Hindlimb muscle (tissue), 1 donor: ENCODE data around the gene ERG28. TPM values are rescaled to one million over a fixed set of nuclear protein-coding genes. Genes with fewer than 3 reads are reported as not detected.
"Not testable (repeated sequence)": the region's sequence is repeated elsewhere in the genome, so short reads cannot be mapped to it uniquely, and the experiment has no call there.

Experiments used
- DNase-seq: peaks from one replicate; pipeline ENCODE4 v3.0.0-alpha.2; 2013
- polyA plus RNA-seq: library from polyadenylated mRNA; unstranded; fragments of 120-200 nt; gene quantifications from one replicate; pipeline ENCODE4 v1.2.1, GENCODE V29; 2013; ENCODE audit not compliant: insufficient read length

Gene ERG28, protein sequence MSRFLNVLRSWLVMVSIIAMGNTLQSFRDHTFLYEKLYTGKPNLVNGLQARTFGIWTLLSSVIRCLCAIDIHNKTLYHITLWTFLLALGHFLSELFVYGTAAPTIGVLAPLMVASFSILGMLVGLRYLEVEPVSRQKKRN
- polyA plus RNA-seq: 10.1 TPM

DNA sequence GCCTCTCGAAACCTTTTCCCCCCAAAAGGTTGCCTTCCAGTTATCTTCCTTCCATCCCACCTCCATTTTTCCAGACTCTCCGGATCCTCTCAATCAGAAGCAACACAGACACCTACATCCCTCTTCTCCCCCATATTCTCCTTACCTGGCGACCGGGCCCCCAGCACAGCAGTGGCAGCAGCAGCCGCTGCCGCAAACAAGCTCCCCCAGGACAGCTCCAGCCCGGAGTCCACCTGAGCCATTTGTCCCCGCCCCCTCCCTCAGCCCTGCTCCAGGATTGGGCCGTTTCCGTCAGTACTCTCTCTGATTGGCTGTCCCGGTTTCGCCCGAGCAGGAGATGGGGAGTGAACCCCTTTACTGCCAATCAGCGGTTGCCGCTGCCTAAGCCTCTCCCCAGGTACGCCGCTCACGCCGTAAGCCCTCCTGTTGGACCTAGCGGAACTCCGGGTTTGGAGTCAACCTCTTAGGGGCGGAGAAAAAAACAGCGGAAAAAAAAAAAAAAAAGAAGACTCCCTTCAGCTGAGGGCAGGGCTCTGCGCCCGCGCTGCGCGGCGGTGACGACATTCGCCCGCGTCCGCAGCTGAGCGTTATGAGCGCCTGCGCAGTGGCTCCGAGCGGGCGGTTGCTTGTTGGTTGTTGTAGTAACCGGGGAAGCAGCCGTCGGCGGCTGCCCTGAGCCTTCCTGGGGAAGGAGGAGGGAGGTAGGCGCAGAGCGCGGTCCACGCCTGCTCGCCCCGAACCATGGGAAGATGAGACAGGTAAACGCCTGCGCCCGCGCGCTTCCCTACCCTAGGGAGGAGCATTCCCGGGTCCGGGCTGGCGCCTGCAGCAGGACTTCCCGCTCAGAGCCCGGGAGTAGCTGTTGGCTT is at the start of gene ERG28, which contains the start of gene TTLL5:
ERG28 (minus strand) TSS at position 247 of the 869 bp plus-strand sequence. CDS start 3,374 bp downstream, outside the sequence.
TTLL5 (plus strand) TSS at position 617 of the 869 bp plus-strand sequence. CDS start 1,904 bp downstream, outside the sequence.
- peak; percentile 97 for DNase-seq

DNA sequence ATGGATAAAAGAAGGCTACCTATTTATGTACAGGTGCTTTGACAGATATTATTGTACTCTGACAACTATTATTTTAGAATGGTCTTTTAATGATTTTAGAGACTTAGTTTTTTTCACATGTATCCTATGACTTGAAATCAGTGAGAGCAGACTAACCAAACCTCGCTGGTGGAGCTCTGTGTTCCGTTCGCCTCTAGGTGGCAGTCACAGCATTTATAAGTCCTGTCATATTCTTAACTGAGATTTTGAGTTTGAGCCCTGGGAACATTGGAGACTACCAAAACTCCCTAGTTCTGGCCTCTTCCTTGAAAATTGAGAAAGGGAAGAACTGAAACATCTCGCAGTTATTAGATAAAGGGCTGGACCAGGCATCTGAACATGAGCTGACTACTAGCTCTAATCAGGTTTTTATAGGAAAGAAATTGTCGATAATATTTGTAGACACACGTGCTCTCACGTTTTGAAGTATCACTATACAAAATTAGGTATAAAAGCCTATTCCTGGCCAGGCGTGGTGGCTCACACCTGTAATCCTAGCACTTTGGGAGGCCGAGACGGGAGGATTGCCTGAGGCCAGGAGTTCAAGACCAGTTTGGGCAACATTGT is 48.6 kb upstream of the ERG28 start:
- peak; percentile 87 for DNase-seq

DNA sequence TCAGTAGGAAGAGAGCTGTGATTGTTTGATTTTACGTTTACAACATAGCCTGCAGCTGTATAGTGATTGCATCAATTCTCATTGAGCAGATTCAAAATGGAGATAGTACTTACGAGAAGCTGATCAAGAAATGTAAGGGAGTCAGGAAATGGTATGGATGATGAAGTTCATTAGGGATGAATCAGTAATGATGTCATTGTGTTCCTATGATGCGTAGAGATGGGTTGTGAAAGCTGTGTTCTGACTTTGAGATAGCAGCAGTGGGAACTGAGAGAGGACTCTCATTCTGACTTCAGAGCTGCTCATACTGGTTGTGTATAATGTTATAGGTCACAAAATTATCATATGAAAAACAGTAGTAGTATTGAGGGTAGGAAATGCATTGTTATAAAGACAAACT is 44.3 kb upstream of the ERG28 start:
- no peak for DNase-seq

DNA sequence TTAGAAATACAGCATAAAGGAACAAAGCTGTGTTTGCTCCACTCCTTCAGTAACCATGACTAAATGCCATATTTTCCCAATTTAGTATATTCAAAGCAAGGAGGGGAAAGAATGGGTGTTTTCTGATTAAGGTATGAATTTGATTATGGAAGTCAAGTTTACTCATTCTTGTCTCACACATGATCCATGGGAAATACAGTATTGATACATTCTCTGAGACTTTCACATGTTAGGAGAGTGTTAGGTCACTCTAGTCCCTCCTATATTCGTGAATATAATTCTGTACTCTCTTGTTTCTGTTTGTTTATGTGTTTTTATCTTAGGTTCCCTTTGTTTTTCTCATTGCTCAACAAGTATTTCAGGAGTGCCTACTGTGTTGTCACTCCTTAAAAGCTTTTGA is 42.8 kb upstream of the ERG28 start:
- no peak for DNase-seq

DNA sequence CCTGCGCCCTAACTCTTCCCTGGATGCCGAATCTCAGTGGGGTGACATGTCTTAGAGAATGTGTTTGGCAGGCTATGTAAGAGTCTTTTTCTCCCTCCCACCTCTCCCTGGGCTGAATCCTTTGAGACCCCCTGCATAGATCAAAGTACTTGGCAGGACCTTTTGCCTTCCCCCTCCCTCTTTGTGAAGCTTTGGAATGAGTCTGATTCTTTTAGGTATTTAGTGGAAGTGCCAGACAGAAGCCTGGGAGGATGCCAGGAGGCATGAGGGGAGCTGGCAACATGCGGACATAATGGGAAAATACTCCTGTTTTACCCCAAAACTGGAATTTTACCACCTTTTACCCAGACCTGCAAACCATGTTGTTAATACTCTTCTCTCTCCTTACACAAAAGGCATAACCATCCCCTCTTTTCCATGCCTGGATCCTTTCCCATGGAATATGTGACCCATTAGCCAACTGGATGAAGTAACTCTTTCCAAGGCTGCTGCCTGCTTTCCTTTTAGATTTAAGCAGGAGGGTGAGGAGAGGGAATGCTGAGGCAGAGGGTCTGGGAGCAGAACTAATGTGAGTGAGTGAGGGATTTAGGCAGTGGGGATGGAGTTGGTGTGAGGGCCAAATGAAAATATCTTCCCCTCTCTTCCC is 42.1 kb upstream of the ERG28 start:
- DNase-seq: peak; percentile 83

DNA sequence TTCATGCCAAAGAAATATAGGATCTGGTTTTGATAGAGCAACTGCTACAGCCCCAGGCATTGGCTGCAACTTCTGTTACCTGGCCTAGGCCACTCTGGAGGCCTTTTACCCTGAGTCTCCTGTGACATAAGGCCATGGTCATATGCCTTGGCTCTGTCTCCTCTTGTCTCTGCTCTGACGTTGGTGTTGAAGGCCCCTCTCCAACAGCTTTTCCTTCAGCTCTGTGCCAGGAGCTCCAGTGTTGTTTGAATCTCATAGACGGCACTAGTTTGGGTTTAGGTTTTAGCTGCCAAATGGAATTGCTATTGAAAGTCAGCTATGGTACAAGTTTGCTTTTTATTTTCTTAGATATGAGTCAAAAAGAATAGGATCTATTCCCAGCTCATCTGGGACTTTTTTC is 41.4 kb upstream of the ERG28 start:
- DNase-seq: no peak

DNA sequence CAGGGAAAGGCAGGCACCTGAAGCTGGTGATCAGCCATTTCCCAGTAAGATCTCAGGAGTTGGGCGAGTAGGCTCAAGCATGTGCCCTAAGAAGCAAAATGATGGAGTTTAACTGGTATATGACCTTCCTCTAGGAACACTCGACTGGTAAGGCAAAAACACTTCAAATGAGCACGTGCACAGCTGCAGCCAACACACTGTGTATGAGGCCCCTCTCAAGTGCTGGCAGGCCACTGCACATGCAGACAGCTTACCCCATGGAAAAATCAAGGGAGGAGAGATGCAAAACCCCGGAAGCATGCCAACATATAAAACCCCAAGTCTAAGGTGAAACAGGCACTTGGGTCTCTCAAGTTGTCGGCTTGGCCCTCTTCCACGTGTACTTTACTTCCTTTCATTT is 39.6 kb upstream of the ERG28 start:
- no peak for DNase-seq

DNA sequence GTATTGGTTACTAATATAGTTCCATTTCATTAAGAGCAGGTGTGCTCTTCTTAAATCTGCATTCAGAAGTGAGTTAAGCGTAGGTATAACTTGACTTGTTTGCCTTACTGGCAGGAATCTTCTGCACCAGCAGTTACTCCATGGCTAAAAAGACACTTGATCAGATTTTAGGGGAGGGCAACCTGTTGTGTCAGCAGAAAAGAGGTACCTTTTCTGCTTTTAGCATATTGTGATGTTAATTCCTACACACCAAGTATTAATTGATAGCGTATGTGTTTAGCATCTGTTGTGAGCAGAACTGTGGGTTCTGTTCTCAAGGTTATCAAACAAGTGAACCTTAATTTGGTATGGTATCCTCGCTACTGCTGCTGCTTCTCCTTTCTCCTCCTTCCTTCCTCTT is 38.7 kb upstream of the ERG28 start:
- no peak for DNase-seq

DNA sequence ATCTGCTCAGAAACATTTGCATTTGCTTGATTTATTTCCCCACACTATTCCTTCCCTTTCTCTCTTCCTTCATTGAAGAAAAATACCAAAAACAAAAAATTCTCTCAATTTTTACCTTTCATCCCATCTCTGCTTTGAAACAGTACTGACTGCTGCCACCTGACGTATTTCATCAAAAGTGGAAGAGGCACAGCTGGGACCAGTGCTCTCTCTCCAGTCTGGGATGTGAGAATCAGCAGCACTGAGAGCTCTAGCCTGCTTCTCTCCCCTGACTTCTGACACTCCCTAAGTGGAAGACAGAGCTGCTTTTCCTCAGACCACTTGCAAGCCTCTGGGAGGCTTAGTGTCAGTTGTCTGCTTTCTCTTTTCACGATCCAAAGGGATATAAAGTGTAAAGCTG is 37.2 kb upstream of the ERG28 start:
- DNase-seq: no peak

DNA sequence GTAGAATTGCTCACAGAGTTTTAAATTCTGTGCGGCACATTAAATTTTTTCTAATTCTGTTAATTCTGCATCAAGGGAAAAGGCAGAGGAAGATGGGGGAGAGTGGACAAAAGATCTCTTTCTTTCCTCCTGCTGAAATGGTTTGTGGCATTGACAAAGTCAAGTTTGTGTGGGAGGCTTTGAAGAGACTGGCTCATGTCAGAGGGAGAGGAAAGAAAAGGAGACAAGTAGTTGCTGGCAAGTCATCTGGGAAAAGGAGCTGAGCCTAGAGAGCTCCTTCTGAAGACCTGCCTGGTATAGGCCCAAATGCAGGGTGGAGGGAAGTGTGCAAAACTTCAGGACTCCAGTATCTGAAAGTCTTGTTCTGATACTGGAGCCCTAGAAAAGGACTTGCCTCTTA is 36.7 kb upstream of the ERG28 start:
- DNase-seq: no peak

DNA sequence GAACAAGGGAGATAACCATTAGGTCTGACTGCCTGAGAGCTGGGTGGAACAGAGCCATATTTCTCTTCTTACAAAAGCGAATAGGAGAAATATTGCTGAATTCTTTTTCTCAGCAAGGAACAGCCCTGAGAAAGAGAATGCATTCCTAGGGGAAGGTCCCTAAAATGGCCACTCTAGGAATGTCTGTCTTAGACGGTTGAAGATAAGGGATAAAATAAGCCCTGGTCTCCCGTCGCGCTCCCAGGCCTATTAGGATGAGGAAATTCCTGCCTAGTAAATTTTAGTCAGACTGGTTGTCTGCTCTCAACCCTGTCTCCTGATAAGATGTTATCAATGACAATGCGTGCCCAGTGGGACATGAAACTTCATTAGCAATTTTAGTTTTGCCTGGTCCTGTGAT is 34.3 kb upstream of the ERG28 start:
- DNase-seq: not testable (repeated sequence)

DNA sequence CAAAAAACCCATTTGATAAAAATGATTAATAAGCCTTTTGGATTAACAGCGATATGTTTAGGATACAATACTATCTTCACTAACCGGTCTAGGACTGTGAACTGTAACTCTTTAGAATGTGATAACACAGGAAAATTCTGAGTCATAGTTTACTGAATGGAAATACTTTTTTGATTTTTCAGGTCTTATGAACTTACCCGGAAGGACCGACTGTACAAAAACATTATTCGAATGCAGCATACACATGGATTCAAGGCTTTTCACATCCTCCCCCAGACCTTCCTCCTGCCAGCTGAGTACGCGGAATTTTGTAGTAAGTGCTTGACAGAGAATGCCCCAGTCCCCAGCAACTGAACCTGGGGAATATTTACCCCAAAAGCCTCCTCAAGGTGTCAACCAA is 29.3 kb upstream of the ERG28 start:
- DNase-seq: no peak

DNA sequence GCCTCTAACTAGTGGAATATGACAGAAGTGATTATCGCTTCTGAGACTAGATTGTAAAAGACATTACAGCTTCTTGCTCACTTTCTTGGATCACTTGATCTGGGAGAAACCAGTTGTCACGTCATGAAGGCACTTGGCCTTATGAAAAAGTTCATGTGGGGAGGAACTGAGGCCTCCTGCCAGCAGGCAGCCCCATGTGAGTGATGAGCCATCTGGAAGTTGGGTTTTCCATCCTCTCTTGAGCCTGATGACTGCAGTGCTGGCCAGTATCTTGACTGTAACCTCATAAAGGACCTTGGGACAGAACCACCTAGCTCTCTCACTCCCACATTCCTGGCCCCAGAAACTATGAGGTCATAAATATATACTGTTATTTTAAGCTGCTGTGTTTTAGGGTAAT is 28.3 kb upstream of the ERG28 start:
- DNase-seq: peak; percentile 74

DNA sequence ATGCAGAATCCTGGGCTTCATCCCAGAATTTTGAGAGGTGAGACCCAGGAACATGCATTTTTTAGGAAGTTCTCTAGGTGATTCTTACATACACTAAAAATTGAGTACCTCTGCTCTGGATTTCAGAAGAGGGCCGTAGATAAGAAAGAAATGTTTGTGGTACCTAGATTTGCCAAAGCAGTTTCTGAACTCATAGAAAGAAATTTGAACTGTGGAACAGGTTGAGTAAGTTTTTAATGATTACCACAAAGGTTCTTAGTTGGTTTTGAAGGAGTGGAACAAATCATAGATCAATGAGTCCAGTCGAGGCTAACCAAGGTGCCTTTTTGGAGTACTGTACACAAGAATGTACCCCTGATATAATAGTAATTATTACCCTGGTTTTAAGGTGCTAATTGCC is 25.2 kb upstream of the ERG28 start:
- no peak for DNase-seq

DNA sequence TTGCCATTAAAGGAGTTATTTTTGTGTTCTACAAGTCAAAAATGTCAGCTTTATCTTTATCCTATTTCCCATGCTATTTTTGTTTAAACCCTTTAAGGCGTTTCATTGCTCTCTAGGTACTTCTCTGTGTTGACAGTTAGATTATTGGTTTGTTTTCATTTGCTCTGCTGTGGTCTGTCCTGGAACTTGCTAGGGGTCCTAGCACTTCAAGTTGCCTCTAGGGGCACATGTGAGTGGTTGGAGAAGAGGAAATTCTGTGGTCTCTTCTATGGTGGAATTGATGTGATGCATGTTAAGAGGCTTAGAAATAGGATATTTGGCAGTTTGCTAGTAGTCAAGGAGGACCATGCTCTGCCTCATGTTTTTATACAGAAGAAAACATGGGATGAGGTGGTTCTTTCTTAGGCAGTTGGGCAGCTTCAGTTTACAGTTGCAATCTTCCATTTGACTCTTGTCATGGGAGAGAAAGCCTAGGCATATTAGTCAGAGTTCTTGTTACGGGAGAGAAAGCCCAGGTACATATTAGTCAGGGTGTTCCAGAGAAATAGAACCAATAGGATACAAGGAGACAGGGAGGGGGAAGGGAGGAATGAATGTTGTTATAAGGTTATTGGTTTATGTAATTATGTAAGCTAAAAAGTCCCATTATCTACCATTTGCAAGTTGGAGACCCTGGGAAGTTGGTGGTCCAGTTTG is 14.7 kb upstream of the ERG28 start:
- DNase-seq: no peak

DNA sequence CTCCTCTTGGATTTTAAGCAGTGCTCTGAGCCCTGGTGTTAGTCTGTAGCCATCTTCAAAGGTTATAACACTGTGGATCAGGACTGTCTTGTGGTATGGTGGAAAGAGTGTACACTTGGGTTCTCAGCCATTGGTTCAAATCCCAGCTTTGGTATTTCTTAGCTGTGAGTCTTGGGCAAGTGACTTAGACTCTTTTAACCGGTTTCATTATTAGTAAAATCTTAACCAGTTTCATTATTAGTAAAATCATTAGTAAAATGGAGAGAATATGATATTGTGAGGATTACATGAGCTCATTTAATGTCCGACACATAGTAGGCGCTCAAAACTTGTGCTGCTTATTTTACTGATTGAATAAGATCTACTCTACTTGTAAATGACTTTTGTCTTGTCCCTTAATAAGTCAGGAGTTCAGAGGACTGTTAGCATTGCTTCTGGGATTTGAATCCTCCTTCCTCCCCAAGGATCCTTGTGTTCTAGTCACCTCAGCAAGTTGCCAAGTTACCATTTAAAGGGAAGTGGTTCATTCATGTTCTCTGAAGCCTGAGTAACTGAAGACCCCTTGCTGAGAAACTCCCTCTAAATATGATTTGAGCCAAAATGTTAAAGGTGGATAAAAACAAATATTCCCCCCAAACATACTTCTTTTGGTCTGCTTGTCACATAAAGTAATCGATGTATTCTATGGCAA is 12.8 kb upstream of the ERG28 start:
- no peak for DNase-seq

DNA sequence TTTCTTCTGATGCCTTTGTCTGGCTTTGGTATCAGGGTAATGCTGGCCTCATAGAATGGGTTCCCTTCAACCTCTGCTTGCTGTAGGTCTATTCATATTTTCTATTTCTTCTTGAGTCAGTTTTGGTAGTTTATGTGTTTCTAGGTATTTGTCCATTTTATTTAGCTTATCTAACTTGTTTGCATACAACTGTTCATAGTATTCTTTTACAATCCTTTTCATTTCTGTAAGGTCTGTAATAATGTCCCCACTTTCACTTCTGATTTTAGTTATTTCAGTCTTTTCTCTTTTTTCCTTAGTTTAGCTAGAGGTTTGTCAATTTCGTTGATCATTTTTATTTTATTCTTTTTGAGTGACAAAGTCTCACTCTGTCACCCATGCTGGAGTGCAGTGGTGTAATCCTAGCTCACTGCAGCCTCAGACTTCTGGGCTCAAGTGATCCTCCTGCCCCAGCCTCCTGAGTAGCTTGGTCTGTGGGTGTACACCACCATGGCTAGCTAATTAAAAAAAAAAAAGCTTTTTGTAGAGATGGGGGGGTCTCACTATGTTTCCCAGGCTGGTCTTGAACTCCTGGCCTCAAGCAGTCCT is 12.0 kb upstream of the ERG28 start:
- DNase-seq: no peak

DNA sequence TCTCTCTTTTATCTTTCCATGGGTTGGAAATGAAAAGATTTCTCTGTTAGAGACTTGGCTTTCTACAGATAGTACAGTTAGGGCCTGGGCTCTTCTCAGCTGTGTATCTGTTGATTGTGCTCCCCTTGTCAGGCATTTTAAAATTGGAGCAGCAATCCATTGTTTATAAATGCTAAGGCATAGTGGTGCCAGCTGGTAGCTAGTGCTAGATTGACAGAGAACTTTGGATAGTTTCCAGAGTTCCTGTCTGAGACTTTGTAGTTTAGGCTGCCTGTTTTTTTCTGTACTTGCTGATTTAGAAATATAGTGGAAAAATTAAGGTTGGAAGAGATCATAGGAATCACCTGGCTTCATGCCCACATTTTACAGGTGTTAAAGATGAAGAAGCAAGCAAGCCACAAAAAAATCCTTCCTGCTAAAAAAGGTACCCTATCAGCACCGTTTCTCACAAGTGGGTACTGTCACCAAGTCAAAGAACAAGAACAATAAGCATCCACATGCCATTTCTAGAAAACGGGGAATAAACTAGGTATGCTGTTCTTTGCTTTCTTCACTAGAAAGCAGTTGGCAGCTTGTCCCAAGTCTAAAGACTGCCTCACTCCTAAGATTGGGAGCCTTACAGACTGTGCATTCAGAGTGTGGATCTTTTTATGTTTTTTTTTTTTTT is 6.6 kb upstream of the ERG28 start:
- DNase-seq: no peak

DNA sequence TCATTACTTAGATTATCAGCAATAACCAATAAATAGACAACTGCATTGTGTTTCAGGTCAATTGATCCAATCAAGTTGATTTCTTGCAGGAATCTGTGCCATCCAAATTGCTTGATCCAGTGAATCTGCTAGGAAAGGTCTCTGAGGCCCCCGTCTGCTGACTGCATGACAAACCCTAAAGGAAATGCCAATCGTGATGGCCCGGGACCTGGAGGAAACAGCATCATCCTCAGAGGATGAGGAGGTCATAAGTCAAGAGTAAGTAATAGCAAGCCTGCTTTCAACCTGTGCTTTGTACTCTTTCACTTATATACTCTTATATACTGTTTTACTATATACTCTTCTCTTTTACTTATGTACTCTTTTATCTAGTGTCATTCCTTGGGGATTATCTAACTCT is 2.3 kb upstream of the ERG28 start:
- no peak for DNase-seq

DNA sequence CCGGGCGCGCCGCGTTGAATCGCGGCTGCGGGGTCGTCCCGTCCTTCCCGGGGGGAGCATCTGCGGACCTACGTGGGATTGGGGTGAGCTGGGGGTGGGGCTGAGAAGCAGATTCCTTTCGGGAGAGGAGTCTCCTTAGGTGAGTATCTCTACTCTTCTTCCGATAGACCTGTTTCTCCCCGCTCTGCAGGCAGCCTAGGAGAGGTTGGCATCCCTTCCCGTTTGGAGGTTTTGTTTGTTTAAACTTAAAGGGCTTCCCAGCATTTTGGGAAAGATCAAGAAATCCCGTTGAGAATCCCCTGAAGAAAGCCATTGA is 781 bp upstream of the ERG28 start:
- no peak for DNase-seq

DNA sequence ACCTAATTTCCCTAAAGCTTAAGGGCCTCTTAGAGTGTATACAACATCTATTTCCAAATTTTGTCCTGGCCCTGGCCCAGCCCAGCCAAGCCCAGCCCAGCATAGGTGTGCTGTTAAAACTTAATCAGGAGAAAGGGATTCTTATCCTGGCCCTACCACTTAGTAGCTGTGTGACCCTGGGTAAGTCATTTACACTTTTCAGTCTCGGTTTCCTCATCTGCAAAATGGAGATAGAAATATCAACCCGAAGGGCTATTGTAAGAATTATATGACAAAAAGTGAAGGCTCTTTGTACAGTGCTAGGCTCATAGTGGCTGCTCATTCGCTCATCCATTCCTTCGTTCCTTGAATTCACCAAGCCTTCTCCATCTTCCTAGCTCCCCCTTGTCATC is 442 bp downstream of the ERG28 start:
- no peak for DNase-seq
